Right lobe of liver (tissue), 4 donors: ENCODE data around the gene GNB1.

ENCODE experiments used
- CTCF ChIP-seq, 4 donors: fragments of 200-600 bp in 3 of 4; fragments of 450-650 bp in 1 of 4; IDR thresholded peaks; one replicate each; pipeline versions ENCODE4 v1.5.1 to v1.8.0; 2016 to 2022; ENCODE audit warnings: antibody characterized with exemption in 4 of 4, mild to moderate bottlenecking in 2 of 4
- POLR2A ChIP-seq: fragments of 450-650 bp; IDR thresholded peaks from one replicate; pipeline ENCODE4 v1.6.1; 2017; ENCODE audit warnings: antibody characterized with exemption, mild to moderate bottlenecking
- donor health status: DM: no; HTN: no; CAD: no.
- donor health status: DM: no; HTN: no; CAD: no.
- donor health status: DM: no; HTN: yes; CAD: no.

DNA sequence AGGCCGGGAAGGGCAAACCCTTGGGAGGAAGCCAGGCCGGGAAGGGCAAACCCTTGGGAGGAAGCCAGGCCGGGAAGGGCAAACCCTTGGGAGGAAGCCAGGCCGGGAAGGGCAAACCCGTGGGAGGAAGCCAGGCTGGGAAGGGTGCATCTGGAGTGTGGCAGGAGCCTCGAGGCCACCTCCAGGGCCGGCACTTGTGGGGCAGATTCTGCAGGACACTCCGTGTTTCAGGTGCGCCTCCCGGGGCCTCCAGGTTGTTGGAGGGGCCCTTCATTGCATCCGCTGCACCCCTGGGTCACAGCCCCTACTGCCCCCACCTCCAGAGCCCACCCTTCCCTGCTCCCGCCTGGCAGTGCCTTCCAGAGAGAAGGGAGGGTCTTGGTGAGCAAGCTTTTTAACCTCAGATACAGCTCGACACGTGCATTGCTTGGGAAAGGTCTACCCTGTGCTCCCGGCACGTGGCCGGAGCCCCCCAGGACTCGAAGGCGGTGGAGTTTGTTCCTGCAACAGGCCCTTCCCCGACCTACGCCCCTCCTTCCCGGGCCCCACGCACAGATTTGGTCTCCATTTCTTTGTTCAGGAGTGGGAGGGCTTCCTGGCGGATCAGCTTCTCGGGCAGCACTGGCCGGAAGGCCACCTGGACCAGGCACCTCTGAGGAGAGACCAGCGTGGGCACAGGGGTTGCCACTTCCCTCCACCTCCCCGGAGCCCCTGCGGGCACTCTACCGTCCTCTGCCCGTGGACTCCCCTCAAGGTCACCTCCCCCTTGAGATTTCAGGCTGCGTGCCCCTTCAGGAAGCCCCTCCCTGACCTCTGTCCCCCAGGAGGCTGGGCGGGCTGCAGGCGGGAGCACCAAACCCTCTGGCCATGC is 37.6 kb upstream of the GNB1 start:
- TF ChIP-seq CTCF (IDR thresholded peaks at IDR 0.05) (no peak), POLR2A (no peak)
